Measurements from ENCODE around the gene ZHX3.

The ZHX3 gene

DNA sequence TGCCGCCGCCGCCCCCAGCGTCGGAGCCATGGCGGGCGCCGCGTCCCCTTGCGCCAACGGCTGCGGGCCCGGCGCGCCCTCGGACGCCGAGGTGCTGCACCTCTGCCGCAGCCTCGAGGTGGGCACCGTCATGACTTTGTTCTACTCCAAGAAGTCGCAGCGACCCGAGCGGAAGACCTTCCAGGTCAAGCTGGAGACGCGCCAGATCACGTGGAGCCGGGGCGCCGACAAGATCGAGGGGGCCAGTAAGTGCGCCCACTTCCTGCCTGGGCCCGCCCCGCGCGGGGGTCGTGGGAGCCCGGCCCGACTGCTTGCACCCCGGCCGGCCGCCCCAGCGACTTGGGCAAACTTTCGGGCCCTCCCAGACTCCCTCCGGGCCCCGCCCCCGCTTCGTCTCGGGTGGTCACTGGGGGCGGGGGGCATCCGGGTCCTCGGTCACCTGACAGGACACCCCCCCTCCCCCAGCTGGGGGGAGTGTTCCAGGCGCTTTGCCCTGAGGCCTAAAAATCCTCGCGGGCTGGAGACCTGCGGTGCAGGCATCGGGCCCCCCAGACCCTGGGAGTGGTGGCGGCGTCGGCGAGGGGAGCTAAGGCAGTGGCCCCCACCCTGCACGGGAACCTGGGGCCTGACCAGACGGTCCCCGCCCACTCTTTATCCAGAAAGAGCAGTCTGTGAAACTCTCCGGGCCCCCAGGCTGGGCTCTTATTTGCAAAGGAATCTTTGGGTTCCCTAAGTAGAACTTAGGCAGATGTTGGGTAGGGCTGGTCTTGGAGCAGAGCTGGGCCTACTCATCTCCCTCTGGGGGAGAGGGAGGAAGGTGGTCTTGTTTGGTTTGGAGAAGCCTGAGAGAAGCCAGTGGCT is 179.7 kb downstream of the ZHX3 start:
- in situ Hi-C loops (cut with HindIII; ENCODE audit: low pct_ligation_motif_present, low sequenced_read_pairs): no loop called here
- H3K27me3 ChIP-seq (replicated peaks): no peaks in the 10 kb centered on the region
- H3K4me3 ChIP-seq (ENCODE audit: low read depth, low read length): peak overlapping the region; percentile 72
- TF ChIP-seq CTCF (IDR thresholded peaks at IDR 0.05; ENCODE audit: low read depth, low read length, missing control alignments): no peak
- DNase-seq: peak; percentile 27
- H3K27ac ChIP-seq: peak overlapping the region; percentile 84
- H3K36me3 ChIP-seq (replicated peaks): no peaks in the 10 kb centered on the region

GRCh38 chr20:41136680-41137613 is 180.6 kb downstream of the ZHX3 start, which contains the start of gene PLCG1:
TSS of gene PLCG1 (plus strand) at chr20:41137543. CDS start at chr20:41137642, 99 bp downstream.
- Histone ChIP-seq H3K27me3 (replicated peaks) (no peaks in the 10 kb centered on the region), H3K27ac (peak within 1 kb of the TSS; percentile 84), H3K36me3 (replicated peaks) (peaks cover 3% of the 10 kb centered on the region), H3K4me3 (ENCODE audit: low read depth, low read length) (peak within 1 kb of the TSS; percentile 72)
- peak; percentile 71 for DNase-seq
- TF ChIP-seq CTCF (IDR thresholded peaks at IDR 0.05; ENCODE audit: low read depth, low read length, missing control alignments): no peak
- in situ Hi-C loops (cut with HindIII; ENCODE audit: low pct_ligation_motif_present, low sequenced_read_pairs): no loop called here

DNA sequence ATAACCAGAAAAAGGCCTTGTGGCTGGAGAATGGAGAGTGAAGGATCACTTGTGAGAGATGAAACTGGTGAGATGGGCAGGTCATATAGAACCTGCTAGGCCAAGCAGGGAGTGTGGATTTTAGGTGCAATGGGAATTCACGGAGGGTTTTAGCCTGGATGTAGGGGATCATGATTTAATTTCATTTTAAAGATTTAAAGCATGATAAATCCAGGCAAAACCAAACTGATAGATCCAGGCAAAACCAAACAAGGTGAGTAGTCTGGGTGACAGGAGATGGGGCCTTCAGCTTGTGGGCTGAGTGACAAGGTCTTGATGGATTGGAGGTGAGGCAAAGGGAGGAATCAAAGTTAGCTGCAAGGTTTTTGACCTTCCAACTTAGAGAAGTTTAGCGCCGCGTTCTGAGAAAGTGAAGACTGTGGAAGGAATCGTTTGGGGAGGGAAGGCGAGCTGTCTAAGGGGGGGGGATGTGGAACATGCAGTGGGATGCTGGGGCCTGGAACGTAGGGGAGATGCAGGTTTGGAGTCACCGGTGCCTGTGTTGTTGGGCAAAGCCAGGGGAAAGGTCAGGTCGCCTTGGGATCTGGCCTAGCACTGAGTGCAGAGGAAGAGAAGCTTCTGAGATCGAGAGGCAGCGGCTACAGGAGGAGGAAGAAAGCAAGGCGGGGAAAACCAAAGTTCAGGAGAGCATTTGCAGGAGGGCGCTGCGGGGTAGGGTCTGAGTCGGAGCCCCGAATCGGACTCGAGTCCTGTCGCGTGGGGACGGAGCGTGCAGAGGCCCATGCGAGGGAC is 181.4 kb downstream of the ZHX3 start:
- Histone ChIP-seq H3K27me3 (replicated peaks) (no peaks in the 10 kb centered on the region), H3K4me3 (ENCODE audit: low read depth, low read length) (peak overlapping the region; percentile 72), H3K36me3 (replicated peaks) (peaks cover 8% of the 10 kb centered on the region), H3K27ac (peak overlapping the region; percentile 84)
- no peak for TF ChIP-seq CTCF (IDR thresholded peaks at IDR 0.05; ENCODE audit: low read depth, low read length, missing control alignments)
- DNase-seq: no peak
- in situ Hi-C loops (cut with HindIII; ENCODE audit: low pct_ligation_motif_present, low sequenced_read_pairs): no loop called here

DNA sequence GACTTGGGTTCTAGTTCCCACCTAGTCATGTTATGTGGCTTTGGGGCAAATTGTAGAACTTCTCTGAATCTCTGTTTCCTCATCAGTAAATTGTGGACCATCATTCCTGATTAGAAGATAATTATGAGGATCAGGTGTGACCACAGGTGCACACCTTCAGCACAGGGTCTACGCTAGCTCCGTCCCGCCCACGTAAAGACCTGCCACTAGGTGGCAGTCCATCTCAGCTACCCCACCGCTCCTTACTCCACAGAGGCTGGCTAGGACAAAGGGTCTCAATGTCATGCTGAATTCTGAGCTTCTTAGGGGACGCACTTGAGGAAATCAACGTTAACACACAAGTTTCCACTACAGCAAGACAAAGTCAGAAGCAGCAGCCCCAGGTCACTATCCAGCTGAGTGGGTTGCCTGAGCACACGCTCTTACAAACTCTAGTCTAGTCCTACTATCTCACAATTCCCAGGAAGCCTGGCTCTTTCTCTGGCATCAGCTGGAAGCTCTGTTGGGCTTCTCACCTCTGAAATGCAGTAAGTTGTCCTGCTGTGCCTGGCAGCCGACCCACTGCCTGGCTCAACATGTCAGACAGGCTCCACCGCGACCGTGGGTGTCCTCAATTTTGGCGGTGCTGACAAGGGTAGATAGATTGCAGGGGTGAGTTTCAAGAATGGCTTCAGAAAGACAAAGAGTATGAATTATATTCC is 182.2 kb downstream of the ZHX3 start:
- no peak overlapping the region for H3K27ac ChIP-seq
- no peaks in the 10 kb centered on the region for H3K27me3 ChIP-seq (replicated peaks)
- in situ Hi-C loops (cut with HindIII; ENCODE audit: low pct_ligation_motif_present, low sequenced_read_pairs): no loop called here
- no peak for DNase-seq
- H3K4me3 ChIP-seq (ENCODE audit: low read depth, low read length): no peak overlapping the region
- peak; percentile 88 for TF ChIP-seq CTCF (IDR thresholded peaks at IDR 0.05; ENCODE audit: low read depth, low read length, missing control alignments)
- peaks cover 8% of the 10 kb centered on the region for H3K36me3 ChIP-seq (replicated peaks)

Data from brain microvascular endothelial cell (primary cell).